NCI-H2227 treated with DMSO at 0.1 percent for 48 hours (cell line): ENCODE results near the gene FLAD1.
A peak's percentile ranks its signal among the peaks of the same experiment; 100 is the strongest.

Experiments used
- DNase-seq: peaks from one replicate; lab custom pipeline; 2025; lab: John Stamatoyannopoulos, UW

The FLAD1 gene

DNA sequence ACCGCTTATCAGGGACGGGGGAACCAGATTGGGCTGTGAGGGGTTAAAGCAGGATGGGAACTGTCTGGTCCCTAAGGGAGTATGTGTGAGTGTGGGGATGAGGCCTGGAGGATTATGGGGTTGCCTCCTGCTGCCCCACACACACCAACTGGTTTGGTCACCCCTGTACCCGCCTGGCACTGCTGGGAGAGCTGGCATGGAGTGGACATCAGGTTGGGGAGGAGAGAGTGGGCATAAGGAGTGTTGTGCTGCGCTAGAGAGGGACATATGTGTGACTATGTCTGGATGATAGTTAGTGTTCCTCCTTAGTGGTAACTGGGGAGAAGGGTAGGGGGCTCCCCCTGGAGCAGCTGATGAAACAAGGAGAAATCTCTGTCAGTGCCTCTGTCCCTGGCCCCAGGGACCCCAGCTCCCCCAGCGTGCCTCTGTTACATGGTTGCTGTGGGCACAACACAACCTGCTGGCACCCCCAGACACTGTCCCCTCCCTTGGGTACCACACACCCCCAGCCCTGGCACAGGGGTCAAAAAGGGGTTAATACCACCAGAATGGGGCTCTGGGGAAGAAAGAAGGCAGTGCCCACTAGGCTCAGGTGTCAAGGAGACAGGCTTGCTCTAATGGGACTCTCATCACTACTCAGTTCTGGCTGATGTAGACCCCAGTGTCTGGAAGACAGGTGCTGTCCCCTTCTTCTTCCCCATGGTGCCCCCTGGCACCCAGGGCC, 21.4 kb downstream of the FLAD1 start:
- no peak for DNase-seq

DNA sequence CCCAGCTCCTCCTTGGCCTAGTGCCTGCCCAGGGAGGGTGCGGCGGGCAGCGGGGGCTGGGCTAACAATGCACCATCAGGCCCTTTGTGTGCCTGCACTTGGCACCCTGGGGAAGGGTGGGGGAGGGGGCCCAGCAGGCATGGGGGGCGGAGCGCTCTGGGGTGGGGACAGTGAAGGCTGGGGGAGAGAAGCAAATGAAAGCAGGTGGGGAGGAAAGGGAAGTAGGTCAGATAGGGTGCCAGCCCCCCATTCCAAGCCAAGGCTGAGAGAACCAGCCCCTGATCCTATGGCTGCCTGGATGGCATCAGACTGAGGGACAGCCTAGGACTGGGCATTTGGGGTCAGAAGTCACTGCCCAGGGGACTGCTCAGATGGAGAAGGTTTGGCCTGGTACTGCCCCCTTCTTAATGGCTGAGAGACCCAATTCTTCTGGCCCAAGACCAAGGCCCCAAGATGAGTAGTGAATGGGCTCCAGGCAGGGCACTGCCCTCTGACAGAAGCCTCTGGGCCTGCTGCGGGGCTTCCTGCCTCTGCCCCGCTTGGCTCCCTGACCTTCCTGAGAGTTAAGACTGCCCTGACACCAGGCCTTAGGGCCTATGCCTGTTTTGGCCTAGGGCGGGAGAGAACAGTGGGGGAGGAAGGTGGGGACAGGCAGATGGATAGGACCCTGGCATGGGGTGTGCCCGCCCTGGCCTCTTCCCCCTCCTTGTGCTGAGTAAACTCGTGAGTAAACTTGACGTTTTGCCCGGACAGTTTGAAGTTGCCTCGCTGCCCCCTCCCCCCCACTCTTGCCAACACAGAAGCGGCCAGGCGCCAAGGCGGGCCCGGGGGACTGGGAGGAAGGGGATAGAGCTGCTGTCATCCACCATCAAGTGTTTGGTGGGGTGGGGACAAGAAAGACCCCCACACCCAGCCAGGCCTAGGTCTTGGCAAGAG, 22.2 kb downstream of the FLAD1 start:
- DNase-seq, result no peak

DNA sequence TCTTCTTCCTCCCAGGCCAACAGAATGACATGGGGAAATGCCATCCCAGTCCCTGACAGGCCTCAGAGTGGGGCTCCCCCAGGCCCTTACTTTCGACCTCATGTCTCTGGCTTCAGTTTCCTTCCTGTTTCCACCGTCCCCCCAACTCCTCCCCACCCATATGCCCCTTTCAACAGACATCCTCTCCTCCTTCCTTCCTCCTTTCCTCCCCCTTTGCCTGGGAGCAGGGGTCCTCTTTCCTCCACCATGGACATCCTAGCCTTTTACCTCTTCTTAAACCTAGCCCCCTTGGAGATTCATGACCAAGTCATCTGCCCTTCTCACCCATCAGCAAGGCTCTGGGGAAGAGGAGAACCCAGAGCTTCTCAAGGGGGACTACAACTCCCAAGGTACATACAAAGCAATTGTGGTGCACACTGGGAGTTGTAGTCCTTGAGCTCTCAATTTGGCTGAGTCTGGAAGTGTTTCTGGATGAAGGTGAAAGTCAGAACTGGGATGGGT, 23.5 kb downstream of the FLAD1 start:
- peak; percentile 33 for DNase-seq

DNA sequence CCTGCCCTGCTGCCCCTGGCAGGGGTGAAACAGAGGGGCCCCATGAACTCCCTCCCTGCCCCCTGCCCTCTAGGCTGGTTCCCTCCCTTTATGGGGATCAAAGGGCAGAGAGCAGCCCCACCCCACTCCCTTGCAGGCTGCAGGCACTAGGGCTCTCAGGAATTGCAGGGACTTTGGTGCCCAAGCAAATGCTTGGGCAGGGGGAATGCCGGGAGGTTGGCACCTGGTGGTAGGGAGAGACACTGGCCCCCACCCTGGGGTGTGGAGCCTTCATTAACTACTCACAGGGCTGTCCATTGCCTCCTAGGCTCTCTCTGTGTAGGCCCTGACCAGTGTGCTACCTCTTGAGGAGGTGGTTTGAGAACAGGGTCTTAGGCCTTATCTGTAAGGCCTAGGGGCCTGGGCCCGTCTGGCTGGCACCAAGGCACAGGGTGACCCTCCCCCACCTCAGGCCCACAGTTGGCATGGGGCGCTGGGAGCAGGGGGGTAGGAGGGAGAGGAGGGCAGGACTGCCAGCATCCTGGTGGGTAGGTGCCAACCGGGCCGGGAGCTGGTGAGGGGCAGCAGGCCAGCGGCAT, 24.2 kb downstream of the FLAD1 start:
- DNase-seq, result no peak

DNA sequence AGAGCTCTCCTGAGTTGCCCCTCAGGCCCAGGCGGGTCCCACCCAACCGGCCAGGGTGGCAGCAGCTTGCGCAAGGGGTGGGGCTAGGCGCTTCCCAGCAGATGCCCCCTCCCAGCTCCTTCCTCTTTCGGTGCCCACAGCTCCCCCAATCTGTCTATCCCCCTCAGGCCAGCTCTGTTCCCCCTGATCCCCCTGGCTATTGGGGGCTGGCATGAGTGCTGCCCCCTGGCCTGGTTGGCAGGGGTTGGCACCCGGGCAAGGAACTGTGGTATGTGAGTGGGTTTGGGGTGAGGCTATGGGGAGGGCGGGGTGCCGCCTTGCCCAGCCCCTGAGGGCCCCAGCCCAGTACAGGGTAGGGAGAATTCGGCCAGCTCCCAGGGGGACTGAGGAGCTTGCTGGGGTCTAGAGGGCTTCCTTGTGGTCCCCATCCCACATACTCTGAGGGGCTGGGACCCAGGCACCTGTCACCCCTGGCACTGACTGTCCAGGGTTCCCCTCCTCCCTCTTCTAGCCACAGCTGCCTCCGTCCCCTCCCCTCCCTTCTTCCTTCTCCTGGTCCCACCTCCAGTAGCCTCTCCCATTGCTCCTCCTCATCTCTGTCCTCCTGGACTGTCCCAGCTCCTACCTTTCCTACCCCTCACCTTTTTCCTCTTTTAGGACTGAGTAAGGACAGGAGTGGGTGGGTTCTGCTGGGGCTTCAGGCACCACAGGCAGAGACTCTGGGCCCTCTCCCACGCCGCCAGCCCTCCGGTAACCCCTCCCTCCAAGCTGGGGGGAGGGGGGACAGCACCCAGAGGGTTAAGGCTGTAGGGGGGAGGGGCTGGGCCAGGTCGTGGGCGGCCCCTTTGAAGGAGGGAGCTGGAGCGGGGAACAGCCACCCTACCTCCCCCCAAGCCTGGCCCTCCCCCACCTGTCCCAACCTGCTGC, 25.1 kb downstream of the FLAD1 start:
- DNase-seq, result no peak

DNA sequence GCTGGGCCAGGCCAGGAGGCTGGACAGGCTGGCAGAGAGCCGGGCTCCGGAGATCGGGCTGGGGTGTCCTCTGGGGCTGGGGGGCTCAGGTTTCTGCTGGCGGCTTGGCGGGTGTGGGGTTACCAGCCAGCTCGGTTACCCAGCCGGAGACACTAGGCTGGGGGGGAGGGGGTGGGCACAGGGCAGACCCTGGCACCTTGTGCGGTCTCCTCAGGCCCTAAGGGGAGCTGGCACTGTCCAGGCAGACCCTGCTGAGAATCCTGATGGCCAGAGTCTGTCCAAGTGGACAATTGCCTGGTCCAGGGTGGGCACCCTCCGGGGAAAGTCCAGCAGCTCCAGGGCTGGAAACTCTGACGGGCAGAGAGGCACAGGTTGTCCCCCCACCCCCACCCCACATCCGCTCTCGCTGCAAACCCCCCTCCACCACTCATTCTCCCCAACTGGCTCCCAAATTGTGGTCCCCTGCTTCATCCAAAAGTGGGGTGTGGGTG, 26.1 kb downstream of the FLAD1 start:
- no peak for DNase-seq

DNA sequence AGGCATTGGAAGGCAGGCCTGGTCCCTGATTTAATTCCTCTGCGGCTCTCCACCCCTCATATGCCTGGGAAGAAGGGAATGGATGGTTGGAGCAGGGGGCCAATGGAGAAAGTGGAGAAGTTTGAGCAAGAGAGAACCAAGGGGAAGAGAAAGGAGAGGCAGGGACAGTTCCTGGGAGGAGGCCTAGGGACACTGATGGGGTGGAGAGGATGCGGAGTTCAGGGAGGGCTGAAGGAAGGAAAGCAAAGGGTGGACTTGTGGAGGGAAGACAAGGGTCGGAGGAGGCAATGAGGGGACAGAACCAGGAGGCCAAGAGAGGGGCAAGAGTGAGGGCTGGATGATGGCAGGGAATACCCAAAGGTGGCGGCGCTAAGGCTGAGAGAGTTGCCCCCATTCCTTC, 26.6 kb downstream of the FLAD1 start:
- DNase-seq, result no peak

DNA sequence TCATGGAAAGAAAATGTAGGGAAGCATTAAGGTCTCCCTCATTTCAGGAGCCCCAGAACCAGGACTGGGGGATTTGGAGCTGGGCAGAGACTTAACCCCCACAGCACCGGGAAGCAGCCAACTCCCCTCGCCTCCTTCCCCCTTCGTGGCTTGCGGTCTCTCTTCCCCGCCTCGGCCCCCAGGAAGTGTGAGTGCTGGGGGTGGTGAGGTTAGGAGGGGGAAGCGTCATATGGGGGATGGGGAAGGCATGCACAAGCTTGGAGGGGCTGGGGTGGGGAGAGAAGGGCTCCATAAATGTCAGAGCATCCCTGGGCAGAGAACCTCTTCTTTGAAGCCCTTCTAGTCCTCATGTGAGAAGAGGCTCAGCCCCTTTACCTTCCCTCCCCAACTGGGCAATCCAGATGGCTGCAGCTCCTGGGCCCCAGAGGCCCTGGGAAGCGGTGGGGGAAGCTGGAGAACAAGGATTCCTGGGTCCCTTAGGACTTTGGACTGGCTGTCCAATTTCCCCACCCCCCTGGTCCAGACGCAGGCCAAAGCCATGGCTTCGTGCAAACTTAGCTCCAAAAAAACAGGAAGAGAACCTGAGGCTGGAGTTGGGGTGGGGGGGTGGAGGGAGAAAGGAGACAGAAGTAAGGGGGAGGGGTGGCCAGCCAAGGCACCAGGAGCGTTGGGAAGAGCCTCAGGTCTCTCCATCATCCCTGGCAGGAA, 27.2 kb downstream of the FLAD1 start:
- DNase-seq, result no peak

DNA sequence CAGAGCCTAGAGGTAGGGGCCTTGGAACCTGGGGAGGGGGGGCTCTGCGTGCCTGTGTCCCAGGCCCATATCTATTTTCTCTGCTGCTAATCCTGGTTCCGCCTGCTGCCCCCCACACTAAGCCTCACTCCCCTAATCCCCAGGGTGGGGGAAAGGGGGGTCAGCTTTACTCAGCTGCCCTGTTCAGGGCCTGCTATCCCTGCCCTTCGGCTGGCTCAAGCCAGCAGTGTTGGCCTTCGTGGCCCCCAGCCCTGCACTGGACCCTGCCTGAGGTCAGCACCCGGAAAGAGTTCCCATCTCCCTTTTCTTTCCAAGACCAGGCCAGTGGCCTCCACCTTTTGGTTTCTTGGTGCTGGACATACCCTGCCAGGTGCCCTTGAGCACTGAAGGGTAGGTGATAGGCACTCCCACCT, 27.9 kb downstream of the FLAD1 start:
- DNase-seq, result no peak

DNA sequence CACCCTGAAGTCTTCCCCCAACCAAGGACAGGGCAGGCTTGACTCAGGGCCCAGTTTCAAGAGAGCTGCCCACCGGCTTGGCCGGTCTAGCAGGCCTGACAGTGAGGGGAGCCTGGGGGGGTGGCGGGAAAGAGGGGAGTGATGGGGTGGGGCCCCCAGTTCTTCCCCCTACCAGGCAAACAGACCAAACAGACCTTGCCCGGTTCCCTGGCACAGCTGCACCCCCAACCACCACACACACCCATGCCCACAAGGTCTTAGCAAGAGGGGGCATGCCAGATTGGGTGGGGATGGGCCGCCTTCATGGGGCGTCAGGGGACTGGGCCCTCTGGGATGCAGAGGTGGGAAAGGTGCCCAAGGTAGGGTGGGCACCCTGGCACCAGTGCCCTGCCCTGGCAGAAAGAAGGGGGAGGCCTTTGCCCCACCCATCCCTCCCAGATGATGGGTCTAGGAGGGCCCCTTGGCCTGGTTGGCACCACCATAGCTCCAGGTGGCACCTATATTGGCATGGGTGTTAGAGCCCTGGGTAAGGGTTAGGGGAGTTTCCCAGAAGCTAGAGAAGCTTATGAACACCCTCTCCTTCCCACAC, 28.4 kb downstream of the FLAD1 start:
- no peak for DNase-seq

DNA sequence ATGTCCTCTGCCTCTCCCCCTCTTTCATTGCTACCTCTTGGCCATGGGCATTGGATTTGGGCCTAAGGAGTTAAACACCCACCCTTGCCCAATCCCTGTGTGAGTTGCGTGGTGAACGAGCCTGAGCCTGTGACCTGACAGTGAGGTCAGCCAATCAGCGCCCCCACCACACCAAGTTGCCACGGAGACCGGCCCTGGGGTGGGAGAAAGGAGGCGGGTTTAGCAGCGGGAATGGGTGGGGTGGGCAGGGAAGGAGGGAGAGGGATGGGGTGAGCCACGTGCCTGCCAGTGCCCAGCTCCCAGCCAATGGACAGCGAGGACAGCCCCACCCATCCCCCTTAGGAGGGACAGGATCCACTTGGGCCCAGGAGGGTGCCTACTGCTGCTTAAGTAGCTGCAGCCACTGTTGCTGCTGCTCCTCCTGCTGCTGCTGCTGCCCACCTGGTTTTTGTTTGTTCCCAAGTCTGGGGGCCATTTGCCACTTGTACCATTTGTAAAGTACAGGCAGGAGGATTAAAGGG, 28.9 kb downstream of the FLAD1 start:
- peak; percentile 90 for DNase-seq

DNA sequence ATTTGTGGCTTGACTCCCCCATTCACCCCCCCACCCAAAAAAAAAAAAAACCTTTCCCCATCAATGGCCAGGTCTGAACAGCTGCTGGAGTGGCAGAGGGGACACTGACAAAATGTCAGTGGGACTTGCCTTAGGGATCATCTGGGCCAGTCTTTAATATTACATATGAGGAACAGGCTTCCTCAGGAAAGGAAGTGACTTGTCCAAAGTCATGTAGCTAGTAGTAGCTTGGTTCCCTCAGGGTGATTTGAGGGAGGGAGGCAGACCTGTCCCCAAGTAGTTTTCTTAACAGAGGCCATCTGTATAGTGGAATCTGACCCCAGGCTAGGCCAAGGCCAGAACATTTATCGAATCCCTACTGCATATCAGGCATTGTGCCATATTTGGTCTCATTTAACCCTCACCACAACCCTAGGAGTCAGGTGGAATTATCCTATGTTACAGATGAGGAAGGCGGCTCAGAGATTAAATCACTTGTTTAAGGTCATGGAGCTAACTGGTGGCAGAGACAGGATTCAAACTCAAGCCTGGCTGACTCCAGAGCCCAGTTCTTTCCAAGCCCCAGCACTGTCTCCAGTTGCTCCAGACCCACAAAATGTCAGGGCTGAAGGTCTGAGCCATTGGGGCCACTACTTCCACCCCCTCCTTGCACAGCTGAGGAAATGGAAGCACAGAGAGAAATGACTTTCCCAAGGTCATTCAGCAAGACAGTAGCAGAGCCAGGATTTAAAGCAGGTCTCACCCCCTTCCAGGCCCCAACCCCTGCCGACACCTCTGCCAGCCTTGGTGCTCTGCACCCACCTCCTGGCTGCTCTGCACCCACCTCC, 29.8 kb downstream of the FLAD1 start:
- no peak for DNase-seq

DNA sequence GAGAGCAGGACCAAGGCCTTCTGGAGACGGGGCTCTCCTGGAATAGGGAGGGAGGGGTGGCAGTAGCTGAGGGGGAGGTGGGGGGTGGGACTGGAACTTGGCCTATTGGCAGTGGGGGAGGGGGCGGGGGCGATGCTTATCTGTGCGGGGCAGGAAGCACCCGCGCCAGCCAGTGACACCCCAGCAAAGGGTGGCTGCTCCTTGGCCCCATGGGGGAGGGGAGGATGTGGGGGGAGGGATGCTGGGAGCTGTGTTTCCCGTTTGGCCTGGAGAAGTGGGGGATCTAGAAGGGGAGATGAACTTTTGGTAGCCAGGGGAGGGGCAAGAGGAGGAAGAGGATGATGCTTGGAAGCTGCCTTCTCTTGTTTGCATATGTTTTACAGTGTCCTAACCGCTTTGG, 30.5 kb downstream of the FLAD1 start:
- DNase-seq, result no peak

DNA sequence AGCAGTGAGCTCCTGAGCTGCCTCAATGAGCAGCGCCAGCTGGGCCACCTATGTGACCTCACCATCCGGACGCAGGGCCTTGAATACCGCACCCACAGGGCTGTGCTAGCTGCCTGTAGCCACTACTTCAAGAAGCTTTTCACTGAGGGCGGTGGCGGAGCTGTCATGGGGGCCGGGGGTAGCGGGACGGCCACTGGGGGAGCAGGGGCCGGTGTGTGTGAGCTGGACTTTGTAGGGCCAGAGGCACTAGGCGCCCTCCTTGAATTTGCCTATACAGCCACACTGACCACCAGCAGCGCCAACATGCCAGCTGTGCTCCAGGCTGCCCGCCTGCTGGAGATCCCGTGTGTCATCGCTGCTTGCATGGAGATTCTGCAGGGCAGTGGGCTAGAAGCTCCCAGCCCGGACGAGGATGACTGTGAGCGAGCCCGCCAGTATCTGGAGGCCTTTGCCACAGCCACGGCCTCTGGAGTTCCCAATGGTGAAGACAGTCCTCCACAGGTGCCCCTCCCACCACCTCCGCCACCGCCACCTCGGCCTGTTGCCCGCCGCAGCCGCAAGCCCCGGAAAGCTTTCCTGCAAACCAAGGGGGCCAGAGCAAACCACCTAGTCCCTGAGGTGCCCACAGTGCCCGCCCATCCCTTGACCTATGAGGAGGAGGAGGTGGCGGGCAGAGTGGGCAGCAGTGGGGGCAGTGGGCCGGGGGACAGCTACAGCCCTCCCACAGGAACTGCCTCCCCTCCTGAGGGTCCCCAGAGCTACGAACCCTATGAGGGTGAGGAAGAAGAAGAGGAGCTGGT, 31.8 kb downstream of the FLAD1 start:
- DNase-seq, result no peak

DNA sequence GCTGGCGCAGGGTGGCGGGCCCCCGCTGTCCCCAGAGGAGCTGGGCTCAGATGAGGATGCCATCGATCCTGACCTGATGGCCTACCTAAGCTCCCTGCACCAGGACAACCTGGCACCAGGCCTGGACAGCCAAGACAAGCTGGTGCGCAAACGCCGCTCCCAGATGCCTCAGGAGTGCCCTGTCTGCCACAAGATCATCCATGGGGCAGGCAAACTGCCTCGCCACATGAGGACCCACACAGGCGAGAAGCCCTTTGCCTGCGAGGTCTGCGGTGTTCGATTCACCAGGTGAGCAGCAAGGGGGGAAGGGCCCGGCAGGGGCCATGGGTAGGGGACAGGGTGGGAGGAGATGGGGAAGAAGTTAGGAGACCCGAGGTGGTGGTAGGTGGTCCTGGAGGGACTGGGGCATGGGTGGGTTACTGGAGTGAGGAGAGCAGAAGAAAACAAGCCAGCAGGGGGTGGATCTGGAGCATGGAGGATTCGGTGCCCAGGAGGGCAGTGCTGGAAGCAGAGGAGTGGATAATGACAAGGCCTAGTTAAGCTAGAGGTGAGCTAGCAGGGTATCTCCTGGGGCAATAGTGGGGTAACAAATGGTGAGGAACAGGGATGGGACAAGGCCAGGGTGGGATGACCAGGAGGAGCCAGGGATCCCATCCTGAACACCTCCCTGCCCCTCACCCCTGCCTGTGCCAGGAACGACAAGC, 32.5 kb downstream of the FLAD1 start:
- DNase-seq, result no peak

DNA sequence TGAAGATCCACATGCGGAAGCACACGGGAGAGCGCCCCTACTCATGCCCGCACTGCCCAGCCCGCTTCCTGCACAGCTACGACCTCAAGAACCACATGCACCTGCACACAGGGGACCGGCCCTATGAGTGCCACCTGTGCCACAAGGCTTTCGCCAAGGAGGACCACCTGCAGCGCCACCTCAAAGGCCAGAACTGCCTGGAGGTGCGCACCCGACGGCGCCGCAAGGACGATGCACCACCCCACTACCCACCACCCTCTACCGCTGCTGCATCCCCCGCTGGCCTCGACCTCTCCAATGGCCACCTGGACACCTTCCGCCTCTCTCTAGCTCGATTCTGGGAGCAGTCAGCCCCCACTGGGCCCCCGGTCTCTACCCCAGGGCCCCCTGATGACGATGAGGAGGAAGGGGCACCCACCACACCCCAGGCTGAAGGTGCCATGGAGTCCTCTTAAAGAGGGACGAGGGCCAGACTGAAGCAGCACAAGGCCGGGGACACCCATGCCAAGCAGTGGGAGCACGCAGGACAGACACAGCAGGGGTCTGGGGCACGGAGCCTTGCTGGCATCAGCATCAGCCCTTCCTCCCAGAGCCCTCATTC, 33.2 kb downstream of the FLAD1 start:
- no peak for DNase-seq
